8988T (cell line): ENCODE measurements around the gene MATN1.
"Not testable (repeated sequence)": the region's sequence is repeated elsewhere in the genome, so short reads cannot be mapped to it uniquely, and the experiment has no call there.

ENCODE experiments used
- DNase-seq: peaks from one replicate; pipeline ENCODE4 v3.0.0; 2011

Gene MATN1, protein sequence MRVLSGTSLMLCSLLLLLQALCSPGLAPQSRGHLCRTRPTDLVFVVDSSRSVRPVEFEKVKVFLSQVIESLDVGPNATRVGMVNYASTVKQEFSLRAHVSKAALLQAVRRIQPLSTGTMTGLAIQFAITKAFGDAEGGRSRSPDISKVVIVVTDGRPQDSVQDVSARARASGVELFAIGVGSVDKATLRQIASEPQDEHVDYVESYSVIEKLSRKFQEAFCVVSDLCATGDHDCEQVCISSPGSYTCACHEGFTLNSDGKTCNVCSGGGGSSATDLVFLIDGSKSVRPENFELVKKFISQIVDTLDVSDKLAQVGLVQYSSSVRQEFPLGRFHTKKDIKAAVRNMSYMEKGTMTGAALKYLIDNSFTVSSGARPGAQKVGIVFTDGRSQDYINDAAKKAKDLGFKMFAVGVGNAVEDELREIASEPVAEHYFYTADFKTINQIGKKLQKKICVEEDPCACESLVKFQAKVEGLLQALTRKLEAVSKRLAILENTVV

DNA sequence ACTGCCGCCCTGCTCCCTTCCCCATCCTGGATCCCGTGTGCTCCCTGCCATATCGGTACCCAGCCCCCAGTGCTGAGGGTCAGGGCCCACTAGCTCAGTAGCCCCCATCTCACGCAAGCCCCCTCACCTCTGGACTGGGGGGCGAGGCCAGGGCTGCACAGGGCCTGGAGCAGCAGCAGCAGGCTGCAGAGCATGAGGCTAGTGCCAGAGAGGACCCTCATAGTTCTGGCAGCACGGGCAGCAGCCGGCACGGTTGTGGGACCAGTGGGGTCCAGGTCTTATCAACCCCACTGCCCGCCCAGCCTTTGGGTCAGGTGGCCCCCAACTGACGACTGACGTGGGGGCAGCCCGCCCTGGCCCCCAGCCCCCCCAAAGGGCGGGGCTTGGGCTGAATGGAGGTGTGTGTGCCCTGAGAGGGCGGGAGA, at the start of gene MATN1:
MATN1 (minus strand) TSS at position 255 of the 425 bp plus-strand sequence; CDS start at position 221, 34 bp downstream.
- DNase-seq: no peak

DNA sequence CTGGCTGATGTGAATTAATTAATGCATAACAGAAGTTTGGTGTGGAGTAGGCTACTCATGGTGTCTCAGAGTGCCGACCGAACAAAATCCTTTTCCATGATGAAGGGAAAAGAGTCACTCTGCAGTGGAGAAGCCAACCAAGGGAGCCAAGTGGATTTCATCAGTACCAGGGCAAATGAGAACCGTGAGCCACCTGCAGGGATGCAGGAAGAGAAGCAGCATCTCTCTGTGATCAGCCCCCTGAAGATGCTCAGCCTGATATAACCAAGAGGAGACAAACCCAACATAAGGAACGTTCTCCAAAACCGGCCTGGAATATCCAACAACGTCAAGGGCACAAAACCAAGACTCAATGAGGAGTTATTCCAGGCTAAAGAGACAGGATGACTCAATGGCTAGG, 47.6 kb upstream of the MATN1 start:
- DNase-seq: no peak

GRCh38 chr1:30770150-30770549, 46.8 kb upstream of the MATN1 start:
- no peak for DNase-seq

GRCh38 chr1:30768830-30769718, 45.7 kb upstream of the MATN1 start:
- DNase-seq: no peak

DNA sequence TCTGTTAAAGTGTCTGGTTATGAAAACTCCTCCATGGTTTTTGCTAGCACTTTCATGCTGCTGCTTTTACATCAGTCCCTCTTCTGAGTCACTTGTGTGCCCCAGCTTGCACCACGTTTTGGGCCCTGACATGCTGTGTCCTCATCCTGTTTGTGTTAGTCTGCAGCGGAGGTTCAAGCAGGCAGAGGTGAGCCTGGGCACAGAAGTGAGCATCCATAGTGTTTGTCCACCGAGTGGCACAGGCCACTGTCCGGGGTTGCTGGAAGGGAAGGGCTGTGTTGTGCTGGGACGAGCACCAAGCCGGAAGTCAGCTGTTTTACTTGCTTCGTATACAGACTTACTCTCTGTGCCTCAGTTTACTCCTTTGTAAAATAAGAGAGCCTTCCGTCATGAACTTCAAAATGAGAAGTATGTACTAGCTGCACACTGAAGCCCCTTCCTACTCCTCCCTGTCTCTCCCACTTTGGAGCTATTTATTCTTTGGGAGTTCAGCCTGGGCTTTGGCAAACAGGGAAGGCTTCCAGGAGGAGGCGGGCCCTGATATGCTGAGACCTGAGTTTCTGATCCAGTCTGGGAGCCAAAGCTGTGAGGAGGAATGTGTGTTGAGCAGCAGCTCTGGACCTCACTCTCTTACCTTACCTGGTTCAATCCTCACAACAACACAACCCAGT, 44.9 kb upstream of the MATN1 start:
- DNase-seq: no peak

DNA sequence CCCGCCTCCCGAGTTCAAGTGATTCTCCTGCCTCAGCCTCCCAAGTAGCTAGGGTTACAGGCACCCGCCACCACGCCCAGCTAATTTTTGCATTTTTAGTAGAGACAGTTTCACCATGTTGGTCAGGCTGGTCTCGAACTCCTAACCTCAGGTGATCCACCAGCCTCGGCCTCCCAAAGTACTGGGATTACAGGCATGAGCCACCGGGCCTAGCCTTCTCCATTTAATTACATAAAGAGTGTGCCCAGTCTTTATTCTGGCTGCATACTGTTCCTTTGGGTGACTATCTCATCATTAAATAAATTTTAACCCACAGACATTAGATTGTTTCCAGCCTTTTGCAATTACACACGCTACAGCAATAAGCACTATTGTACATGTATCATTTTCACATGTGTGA, 43.6 kb upstream of the MATN1 start:
- not testable (repeated sequence) for DNase-seq

DNA sequence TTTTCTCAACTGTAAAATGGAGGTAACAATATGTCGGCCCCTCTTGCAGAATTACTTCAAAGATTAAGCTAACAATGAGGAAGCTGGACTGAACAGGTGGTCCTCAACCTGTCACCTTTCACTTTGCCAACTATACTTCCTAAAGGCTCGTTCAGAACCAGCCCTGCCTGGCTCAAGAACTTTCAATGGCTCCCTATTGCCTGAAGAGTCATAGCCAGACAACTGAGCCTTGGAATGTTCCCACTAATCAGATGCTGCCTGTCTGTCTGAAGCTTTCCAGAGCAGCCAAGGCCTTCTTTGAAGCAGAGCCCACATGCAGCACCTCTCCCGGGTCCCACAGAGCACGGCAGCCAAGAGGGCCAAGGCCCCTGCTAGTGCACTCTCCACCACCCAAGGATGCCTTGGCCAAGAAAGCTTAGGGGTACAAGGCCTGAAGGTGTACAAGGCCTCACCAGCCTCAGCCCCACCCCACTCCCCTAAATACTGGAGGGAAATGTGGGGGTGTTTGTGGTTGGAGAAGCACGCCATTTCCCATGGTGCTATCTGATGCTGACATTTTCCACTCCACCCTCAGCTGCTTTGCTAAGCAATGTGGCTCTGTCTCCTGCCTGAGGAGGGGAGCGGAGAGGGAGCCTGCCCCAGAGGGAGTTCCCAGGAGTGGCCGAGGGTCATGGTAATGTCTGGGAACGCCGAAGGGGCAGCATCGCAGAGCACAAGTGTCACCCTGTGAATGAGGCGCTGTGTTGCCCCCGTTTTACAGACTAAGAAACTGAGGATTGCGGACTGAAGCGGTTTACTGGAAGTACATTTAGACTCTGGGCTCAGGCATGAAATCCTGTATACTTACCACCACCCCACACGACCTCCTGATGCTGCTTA, 42.4 kb upstream of the MATN1 start:
- no peak for DNase-seq

DNA sequence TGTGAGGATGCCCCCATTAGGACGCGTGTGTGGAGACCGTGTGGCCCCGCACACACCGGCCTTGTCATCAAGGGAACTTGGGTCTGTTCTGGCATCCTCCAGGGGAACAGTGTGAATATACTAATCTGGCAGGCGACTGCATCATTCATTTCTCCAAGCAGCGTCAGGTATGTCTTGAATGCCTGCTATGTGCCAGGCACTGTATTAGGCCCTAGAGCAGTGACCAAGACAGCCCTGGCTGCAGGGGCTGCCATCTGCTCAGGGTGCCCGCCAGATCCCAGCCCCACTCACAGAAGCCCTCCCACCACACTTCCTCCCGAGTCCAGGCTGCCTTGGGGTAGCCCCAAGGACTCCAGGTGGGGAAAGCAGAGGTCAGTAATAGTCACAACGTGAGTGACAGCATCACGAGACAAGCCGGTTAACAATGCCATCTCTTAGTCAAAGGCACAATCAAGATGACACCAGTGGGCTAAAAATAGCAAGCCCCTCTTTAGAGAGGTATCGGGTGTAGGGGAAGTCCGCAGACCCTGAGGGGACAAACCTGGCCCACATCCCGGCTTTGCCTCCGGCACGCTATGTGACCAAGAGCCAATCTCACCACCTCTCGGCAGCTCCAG, 41.7 kb upstream of the MATN1 start:
- no peak for DNase-seq

DNA sequence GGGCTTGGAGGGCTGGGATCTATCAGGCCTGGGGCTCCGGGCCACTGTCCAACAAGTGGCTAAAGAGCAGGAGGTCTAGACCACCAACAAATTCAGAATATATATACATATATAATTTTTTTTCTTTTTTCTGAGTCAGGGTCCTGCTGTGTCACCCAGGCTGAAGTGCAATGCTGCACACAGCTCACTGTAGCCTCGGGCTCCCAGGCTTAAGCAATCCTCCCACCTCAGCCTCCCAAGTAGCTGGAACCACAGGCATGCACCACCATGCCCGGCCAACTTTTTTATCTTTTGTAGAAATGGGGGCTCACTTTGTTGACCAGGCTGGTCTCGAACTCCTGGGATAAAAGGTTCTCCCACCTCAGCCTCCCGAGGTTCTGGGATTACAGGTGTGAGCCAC, 41.0 kb upstream of the MATN1 start:
- no peak for DNase-seq

GRCh38 chr1:30763651-30764248, 40.4 kb upstream of the MATN1 start:
- no peak for DNase-seq

DNA sequence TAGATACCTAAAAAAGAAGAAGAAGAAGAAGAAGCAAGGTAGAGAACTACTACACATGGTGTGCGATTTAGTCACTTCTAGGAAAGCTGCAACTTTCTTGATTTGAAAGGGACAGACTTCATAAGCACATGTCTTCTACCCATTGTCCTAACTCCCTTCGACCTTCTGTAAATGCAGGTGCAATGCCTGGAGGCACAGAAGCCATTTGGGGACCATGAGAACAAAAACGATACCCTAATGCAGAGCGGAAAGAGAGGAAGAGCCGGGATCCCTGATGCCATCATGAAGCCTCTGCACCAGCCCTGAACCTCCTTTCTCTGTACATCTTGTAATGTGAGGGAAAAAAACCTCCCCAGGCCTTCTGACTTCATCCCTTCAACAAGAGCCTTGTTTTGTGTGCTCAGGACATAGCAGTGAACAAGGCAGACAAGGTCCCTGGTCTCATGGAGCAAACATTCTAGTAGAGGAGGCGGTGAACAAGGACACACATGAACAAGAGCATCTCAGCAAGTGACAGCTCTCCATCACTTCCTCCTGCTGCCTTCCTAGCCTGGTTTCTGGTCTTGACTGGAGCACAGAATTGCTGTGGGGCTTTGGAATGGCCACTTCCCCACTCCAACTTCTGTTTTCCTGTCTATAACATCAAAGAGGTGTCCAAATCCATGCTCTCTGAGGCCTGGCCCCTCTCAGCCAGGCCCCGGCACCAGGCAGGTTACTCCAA, 39.7 kb upstream of the MATN1 start:
- DNase-seq: no peak

- no peak for DNase-seq
Observed at GRCh38 chr1:30762152-30762929, 39.0 kb upstream of the MATN1 start.

- no peak for DNase-seq
Observed at GRCh38 chr1:30761381-30762151, 38.2 kb upstream of the MATN1 start.

DNA sequence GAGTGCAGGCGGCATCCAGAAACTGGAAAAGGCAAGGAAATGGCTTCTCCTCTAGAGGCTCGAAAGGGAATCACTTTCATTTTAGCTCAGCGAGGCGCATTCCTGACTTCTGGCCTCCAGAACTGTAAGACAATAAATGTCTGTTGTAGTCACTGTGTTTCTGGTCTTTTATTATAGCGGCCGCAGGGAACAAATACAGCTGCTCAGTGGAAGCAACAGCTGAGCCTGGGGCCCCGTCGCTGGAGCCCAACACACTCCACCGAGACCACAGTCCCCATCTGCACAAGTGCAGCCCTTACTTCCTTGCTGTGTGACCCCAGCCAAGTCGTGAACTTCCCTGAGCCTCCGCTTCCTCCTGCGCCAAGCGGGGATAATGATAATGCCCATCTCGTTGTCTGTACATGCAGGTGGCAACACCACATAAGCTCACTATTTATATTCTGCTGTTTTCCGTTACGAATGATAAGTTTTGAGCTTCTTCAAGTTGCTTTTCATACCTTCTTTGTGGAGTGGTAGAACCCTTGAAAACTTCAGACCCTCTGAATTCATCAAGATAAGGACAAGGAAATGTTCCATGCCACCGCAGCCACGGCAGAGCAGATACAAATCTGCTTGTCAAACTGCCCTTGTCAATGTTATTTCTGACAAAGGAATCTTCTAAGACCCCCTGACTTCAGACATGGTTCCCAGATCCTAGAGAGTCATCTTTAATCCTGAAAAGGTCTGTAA, 37.4 kb upstream of the MATN1 start:
- no peak for DNase-seq

GRCh38 chr1:30759718-30760281, 36.4 kb upstream of the MATN1 start:
- no peak for DNase-seq

DNA sequence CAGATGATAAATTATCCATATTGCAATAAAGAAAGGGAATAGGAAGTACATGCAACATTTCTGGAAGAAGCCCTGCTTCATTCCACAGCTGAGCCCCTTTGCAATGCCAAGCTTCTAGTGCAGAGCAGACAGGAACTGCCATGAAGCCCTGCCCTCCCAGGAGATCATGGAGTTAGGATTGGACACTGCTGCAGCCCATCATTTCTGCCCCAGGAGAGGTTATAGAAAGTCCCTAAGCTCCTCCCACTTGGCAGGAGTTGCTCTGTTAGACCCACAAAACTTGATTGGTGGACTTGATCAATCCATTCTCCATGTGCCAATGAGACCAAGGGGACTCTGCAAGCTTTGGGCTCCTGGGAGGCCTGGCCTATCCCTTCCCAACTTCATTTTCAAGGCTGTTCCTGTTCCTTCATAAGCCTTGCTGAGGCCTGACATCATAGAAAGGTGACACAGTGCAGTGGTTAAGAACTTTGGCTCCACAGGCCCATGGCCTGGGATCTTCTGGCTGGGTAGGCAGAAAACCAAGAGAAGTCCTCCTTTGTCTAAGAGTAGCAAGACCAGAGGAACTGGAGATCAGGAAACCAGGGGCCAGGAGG, 35.5 kb upstream of the MATN1 start:
- DNase-seq: no peak

- DNase-seq: no peak
Observed at GRCh38 chr1:30758121-30758688, 34.8 kb upstream of the MATN1 start.
